ENCODE measurements around the gene NACC1. TPM values are rescaled to one million over a fixed set of nuclear protein-coding genes. Genes with fewer than 3 reads are reported as not detected.

Gene NACC1
- total and polyA plus RNA-seq, 2 of the 8 experiments (the other 6 are each of a cell fraction or from before 2014, with no cell fraction given), result 234 to 301 TPM

- no peak overlapping the region for H2BK5ac ChIP-seq (ENCODE audit: low read depth, low read length)
- no peak overlapping the region for H2AFZ ChIP-seq (ENCODE audit: low read length)
- H4K91ac ChIP-seq (replicated peaks; ENCODE audit: insufficient read length, low read length), result no peak overlapping the region
- no peak overlapping the region for H2BK15ac ChIP-seq (ENCODE audit: low read length)
- H3K9me3 ChIP-seq (ENCODE audit: insufficient read depth in 2 of 2, low read depth in 1 of 2, low read length in 1 of 2), result no peaks in the 10 kb centered on the region
- no peak overlapping the region for H3K27ac ChIP-seq (ENCODE audit: low read depth, low read length)
- H2BK20ac ChIP-seq (ENCODE audit: low read length), result no peak overlapping the region
- H3K79me2 ChIP-seq (ENCODE audit: control insufficient read depth in 1 of 2, insufficient read depth in 2 of 2, low read length in 2 of 2), result peaks cover 0 to 13% of the 10 kb centered on the region in 2 experiments; a peak in 2 of 4 replicates
- no peak overlapping the region for H3K56ac ChIP-seq (replicated peaks; ENCODE audit: insufficient read length, low read depth, low read length)
- no peak overlapping the region for H2BK120ac ChIP-seq (replicated peaks; ENCODE audit: low read depth, low read length)
- H3K23me2 ChIP-seq (ENCODE audit: low read depth, low read length), result no peaks in the 10 kb centered on the region; the same call in 1 of the 2 replicates
- H3K4me3 ChIP-seq (ENCODE audit: extremely low read depth in 1 of 4, insufficient read depth in 2 of 4, low read depth in 3 of 4, low read length in 4 of 4), result no peak overlapping the region
- H3K4me1 ChIP-seq (replicated peaks in 1 of 4; ENCODE audit: control insufficient read depth in 3 of 4, insufficient read depth in 4 of 4, low read length in 3 of 4), result peaks cover 0 to 8% (median 4%) of the 10 kb centered on the region in 4 experiments; a peak in 3 of 7 replicates
- H3K14ac ChIP-seq (ENCODE audit: insufficient read length), result no peak overlapping the region
- FAIRE-seq (no peak), DNase-seq (ENCODE audit: low read depth in 1 of 2, low spot score in 2 of 2) (no peak)
- no peak overlapping the region for H3K18ac ChIP-seq (ENCODE audit: extremely low read depth, low read length)
- H3K4ac ChIP-seq (replicated peaks; ENCODE audit: insufficient read length, low read depth, low read length), result no peak overlapping the region
- peaks cover 7 to 54% (median 37%) of the 10 kb centered on the region in 4 experiments for H3K36me3 ChIP-seq (ENCODE audit: control insufficient read depth in 2 of 4, insufficient read depth in 4 of 4, low read length in 3 of 4)
- no peak overlapping the region for H4K8ac ChIP-seq (ENCODE audit: extremely low read depth, insufficient read depth, low read length)
- TF ChIP-seq MAFK (IDR thresholded peaks at IDR 0.05; ENCODE audit: low read depth, low read length) (no peak), CEBPB (IDR thresholded peaks at IDR 0.05; ENCODE audit: low read depth, low read length) (0 out of 2 replicates have a peak, but pooled peaks have one; percentile 5)
- 88% methylated on average over 10 of the region's 10 CpGs; no CpG with 5 or more reads in 1 of the 2 experiments for WGBS, 2 experiments (ENCODE audit: extremely low coverage in 1 of 2, insufficient coverage in 1 of 2, insufficient read length in 1 of 2, insufficient replicate concordance in 2 of 2, low coverage in 1 of 2, low lambda C conversion rate in 2 of 2, missing lambda C conversion rate in 1 of 2)
- ChIA-PET POLR2A (ENCODE audit: partially characterized antibody) (interaction anchor here (0.8 to 14.8 kb wide), 8 partner anchors 9 to 42 kb away, joined by 3 to 228 read pairs (median 5); partner anchors contain the start of genes IER2, NACC1, STX10 and TRMT1), CTCF (ENCODE audit: partially characterized antibody) (interaction anchor here (0.6 to 1.9 kb wide), 3 partner anchors 10 to 45 kb away, joined by 3 to 4 read pairs (median 4); no protein-coding TSS in a partner anchor)
- no peak overlapping the region for H3K4me2 ChIP-seq (ENCODE audit: insufficient read depth in 1 of 2, low read depth in 2 of 2, low read length in 2 of 2)
- H2AK5ac ChIP-seq (ENCODE audit: low read depth, low read length), result no peak overlapping the region
- no peak overlapping the region for H3K9ac ChIP-seq (replicated peaks in 1 of 4; ENCODE audit: extremely low read depth in 1 of 4, low read depth in 3 of 4, low read length in 3 of 4)
- peaks cover 12% of the 10 kb centered on the region for H3K79me1 ChIP-seq (ENCODE audit: low read depth, low read length)
- H2BK12ac ChIP-seq (ENCODE audit: low read depth, low read length), result no peak overlapping the region
- H3K23ac ChIP-seq (ENCODE audit: insufficient read length), result no peak overlapping the region
- peaks cover 23 to 36% of the 10 kb centered on the region in 2 experiments for H4K20me1 ChIP-seq (replicated peaks in 1 of 2; ENCODE audit: control insufficient read depth in 1 of 2, insufficient read depth in 2 of 2, low read length in 2 of 2)
- no peaks in the 10 kb centered on the region for H3K27me3 ChIP-seq (replicated peaks in 1 of 4; ENCODE audit: control insufficient read depth in 3 of 4, extremely low read depth in 1 of 4, insufficient read depth in 3 of 4, low read length in 3 of 4)
- no peak overlapping the region for H4K5ac ChIP-seq (ENCODE audit: insufficient read length, low read depth, low read length)
These were observed 20.8 kb downstream of the NACC1 start for GRCh38 chr19:13138916-13139198.

Measured in H1 (cell line).